ENCODE results near the gene POTEM.
"Not testable (repeated sequence)": the region's sequence is repeated elsewhere in the genome, so short reads cannot be mapped to it uniquely, and the experiment has no call there.

POTEM gene

DNA sequence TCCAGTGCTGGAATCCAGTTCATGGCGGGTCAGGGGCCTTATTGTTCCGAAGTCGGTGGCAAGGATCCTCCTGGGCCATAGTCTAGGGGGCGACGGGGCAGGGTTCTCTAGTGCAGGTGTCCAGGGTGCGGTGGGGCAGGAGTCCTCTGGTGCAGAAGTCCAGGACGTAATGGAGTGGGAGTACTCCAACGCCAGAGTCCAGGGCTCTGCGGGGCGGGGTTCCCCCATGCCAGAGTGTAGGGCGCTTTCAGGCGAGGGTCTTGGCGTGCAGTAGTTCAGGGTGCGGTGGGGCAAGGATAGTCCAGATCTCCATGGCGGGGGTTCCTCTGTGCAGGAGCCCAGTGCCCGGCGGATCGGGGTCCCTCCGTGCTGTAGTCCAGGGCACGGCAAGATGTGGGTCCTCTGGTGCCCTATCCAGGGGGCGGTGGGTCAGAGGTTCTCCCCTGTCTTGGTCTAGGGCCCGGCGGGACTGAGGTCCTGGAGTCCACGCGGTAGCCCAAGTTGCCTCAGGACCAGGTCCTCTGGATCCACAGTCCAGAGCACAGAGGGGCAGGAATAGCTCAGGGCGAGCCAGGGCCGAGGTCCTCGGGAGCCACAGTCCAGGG is 70.9 kb downstream of the POTEM start:
- ATAC-seq, result not testable (repeated sequence)

DNA sequence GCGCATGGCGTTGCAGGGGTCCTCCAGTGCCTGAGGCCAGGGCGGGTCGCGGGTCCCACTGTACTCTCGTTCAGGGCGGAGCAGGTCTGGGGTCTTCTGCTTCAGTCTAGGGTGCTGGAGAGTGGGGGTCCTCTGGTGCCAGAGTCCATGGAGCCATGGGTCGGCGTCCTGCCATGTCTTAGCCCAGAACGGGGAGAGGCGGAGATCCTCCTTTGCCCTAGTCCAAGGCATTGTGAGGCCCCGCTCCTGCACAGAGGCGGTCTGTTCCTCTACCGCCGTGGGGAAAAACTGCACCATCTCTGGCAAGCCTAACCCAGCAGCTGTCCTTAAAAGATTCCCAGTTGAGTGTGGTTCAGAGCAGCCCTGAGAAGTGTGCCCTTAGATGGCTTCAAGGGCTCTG is 71.6 kb downstream of the POTEM start:
- not testable (repeated sequence) for ATAC-seq

DNA sequence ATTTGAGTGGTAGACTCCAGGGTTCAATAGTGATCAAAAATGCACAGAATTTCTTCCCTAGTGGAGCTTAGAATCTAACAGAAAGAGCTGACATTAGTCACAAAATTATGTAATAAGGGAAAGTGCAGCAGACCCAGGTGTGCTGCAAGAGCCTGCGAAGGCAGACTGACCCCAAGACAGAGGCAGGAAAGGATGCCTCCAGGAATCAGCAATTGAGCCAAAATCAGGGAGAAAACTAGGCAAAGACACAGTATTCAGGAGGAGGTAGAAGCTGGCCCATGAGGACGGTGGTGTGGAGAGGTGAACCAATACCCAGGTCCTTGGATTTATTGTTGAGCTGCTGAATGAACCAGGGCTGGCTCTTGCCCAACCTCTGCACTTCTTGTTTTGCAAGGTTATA is 76.2 kb downstream of the POTEM start:
- not testable (repeated sequence) for ATAC-seq
